Keratinocyte (primary cell): ENCODE results near the gene SLC25A47.

ENCODE experiments used
- EZH2 ChIP-seq: IDR thresholded peaks from one replicate; pipeline ENCODE4 v1.6.1; 2012; ENCODE audit warnings: inconsistent platforms, mild to moderate bottlenecking, low read length, moderate library complexity
- TF ChIP-seq, protein P1 (sequence below), 3 experiments: IDR thresholded peaks in 1 of 3; conservative IDR thresholded peaks in 1 of 3; optimal IDR thresholded peaks in 1 of 3; 2 replicates in 2 of 3; 3 replicates in 1 of 3; pipeline versions ENCODE3 to v1.5.1; 2011; ENCODE audit warnings: low read length in 3 of 3, mild to moderate bottlenecking in 3 of 3, moderate library complexity in 2 of 3, control low read depth in 1 of 3, inconsistent platforms in 1 of 3; ENCODE audit not compliant: insufficient read depth in 2 of 3; ENCODE audit errors: extremely low read depth in 1 of 3

DNA sequence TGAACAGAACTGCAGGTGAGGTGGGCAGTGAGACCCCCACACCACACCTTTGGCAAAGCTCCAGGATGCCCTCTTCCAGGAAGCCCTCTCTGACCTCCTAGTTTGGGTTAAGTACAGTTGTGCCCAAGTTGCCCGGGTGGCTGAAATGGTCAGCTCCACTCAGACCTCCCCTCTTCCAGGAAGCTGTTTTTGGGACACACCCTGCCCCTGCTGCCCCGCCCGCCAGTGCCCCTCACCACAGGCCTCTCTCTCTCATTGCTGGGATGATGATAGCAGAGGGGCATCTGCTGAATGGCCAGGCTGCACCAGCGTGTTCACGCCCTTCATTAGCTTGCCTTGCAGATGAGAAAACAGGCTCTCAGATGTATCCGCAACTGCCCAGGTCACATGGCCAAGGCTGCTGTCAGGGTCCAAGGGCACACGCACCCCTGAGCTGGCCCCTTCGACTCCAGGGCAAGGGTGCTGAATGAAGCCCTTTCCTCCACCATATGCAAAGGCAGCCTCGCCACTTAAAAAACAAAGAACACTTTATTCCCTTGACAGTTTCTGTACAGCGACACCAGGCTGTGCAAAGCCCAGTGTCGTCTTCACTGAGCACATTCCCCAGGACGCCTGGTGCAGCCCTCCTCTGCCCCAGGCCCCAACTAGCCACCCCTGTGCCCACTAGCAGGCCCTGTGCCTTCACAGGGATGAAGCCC, 32.4 kb upstream of the SLC25A47 start:
- TF ChIP-seq, protein P1, sequence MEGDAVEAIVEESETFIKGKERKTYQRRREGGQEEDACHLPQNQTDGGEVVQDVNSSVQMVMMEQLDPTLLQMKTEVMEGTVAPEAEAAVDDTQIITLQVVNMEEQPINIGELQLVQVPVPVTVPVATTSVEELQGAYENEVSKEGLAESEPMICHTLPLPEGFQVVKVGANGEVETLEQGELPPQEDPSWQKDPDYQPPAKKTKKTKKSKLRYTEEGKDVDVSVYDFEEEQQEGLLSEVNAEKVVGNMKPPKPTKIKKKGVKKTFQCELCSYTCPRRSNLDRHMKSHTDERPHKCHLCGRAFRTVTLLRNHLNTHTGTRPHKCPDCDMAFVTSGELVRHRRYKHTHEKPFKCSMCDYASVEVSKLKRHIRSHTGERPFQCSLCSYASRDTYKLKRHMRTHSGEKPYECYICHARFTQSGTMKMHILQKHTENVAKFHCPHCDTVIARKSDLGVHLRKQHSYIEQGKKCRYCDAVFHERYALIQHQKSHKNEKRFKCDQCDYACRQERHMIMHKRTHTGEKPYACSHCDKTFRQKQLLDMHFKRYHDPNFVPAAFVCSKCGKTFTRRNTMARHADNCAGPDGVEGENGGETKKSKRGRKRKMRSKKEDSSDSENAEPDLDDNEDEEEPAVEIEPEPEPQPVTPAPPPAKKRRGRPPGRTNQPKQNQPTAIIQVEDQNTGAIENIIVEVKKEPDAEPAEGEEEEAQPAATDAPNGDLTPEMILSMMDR (optimal IDR thresholded peaks at IDR 0.05 in 1 of 3, IDR thresholded peaks at IDR 0.05 in 1 of 3, conservative IDR thresholded peaks at IDR 0.05 in 1 of 3; ENCODE audit: extremely low read depth in 1 of 3, insufficient read depth in 2 of 3, low read length in 3 of 3) = no peak
- TF ChIP-seq EZH2 = no peak
